HepG2 (cell line): ENCODE measurements around the gene CCBE1. TPM values are rescaled to one million over a fixed set of nuclear protein-coding genes. Genes with fewer than 3 reads are reported as not detected.

Experiments
- ATAC-seq: fragments of 200-7000 bp; cut with Tn5 transposase; 3 replicates; pipeline ENCODE4 v1.9.1; 2020; ENCODE audit warnings: mild to moderate bottlenecking, moderate library complexity
- BruUV-seq: library from RNA; stranded (reverse); fragments of 400-500 nt; replicated peaks from 2 replicates; lab custom pipeline; 2021; lab: Mats Ljungman, UMichigan
- CTCF ChIA-PET: fragments of 300-600 bp; formaldehyde crosslinking; extraction: SDS; loops from one replicate; lab custom pipeline; 2021; ENCODE audit warnings: low total read pairs, inconsistent platforms, low intra/inter-chr PET ratio; lab: Yijun Ruan, JAX
- POLR2A ChIA-PET: fragments of 350-600 bp; sonication (Branson Sonifier 250); formaldehyde crosslinking; loops from one replicate; lab custom pipeline; 2020; ENCODE audit warnings: antibody characterized with exemption, inconsistent platforms; lab: Yijun Ruan, JAX
- DNase-seq: peaks from one replicate; pipeline ENCODE4 v3.0.0-alpha.2; 2015; ENCODE audit warnings: low spot score
- FAIRE-seq: peaks from 3 replicates; lab custom pipeline; 2011; peaks lifted over from hg19 to GRCh38; lab: Jason Lieb, UNC
- H2AFZ ChIP-seq: one replicate; pipeline ENCODE4 v1.6.1; 2011; ENCODE audit warnings: low read length, inconsistent platforms
- H3K27ac ChIP-seq: fragments of 300-600 bp; 3 replicates; pipeline ENCODE4 v1.8.0; 2011; ENCODE audit warnings: mixed run types, mild to moderate bottlenecking, mixed read lengths, low read length, inconsistent platforms; ENCODE audit not compliant: insufficient read depth; ENCODE audit errors: extremely low read length
- H3K27me3 ChIP-seq, 2 experiments: fragments of 200-600 bp in 1 of 2; 2 replicates in 1 of 2; 3 replicates in 1 of 2; pipeline versions ENCODE4 v1.6.0 to v1.8.0; 2011; ENCODE audit warnings: low read length in 2 of 2, mild to moderate bottlenecking in 2 of 2, moderate library complexity in 2 of 2, inconsistent platforms in 1 of 2; ENCODE audit not compliant: insufficient read depth in 2 of 2, control insufficient read depth in 1 of 2
- H3K36me3 ChIP-seq, 2 experiments: fragments of 200-600 bp in 1 of 2; replicated peaks in 1 of 2; 2 replicates in 1 of 2; 3 replicates in 1 of 2; pipeline versions ENCODE4 v1.5.1 to v1.8.0; 2011; ENCODE audit warnings: low read length in 2 of 2, inconsistent platforms in 1 of 2; ENCODE audit not compliant: insufficient read depth in 2 of 2, control insufficient read depth in 1 of 2
- H3K4me1 ChIP-seq: 2 replicates; pipeline ENCODE4 v1.5.1; 2012; ENCODE audit warnings: low read length, inconsistent platforms; ENCODE audit not compliant: insufficient read depth
- H3K4me2 ChIP-seq: 2 replicates; pipeline ENCODE4 v1.6.0; 2011; ENCODE audit warnings: low read depth, low read length, inconsistent platforms
- H3K4me3 ChIP-seq, 3 experiments: fragments of 200-600 bp in 1 of 3; sonication (generic), shearing (Covaris generic) in 1 of 3; replicated peaks in 1 of 3; 2 replicates each; pipeline ENCODE4 v1.5.1; 2011 to 2016; ENCODE audit warnings: low read length in 3 of 3, inconsistent platforms in 2 of 3, low read depth in 2 of 3, mild to moderate bottlenecking in 2 of 3, control low read depth in 1 of 3, mixed read lengths in 1 of 3; ENCODE audit not compliant: insufficient read depth in 1 of 3
- H3K79me2 ChIP-seq: one replicate; pipeline ENCODE4 v1.6.1; 2011; ENCODE audit warnings: low read length, inconsistent platforms; ENCODE audit not compliant: insufficient read depth
- H3K9ac ChIP-seq: 2 replicates; pipeline ENCODE4 v1.6.0; 2011; ENCODE audit warnings: mild to moderate bottlenecking, low read depth, low read length, inconsistent platforms; ENCODE audit not compliant: insufficient read depth
- H3K9me3 ChIP-seq: 2 replicates; pipeline ENCODE4 v1.5.1; 2012; ENCODE audit warnings: mild to moderate bottlenecking, low read length
- H4K20me1 ChIP-seq: 2 replicates; pipeline ENCODE4 v1.6.0; 2011; ENCODE audit warnings: inconsistent platforms, mild to moderate bottlenecking, low read length, moderate library complexity; ENCODE audit not compliant: insufficient read depth
- ARID2 ChIP-seq: sonication (generic); formaldehyde crosslinking; IDR thresholded peaks from 2 replicates; pipeline ENCODE4 v1.8.1; 2022; ENCODE audit warnings: mild to moderate bottlenecking, missing genetic modification reagents, borderline replicate concordance
- EP300 ChIP-seq, 3 experiments: sonication (generic) in 1 of 3; formaldehyde crosslinking in 1 of 3; IDR thresholded peaks; 2 replicates each; pipeline versions ENCODE4 v1.5.1 to v1.6.1; 2011 to 2020; ENCODE audit warnings: low read depth in 2 of 3, low read length in 2 of 3, borderline replicate concordance in 1 of 3, improper control_type of control experiment in 1 of 3, mild to moderate bottlenecking in 1 of 3, missing genetic modification reagents in 1 of 3, moderate library complexity in 1 of 3
- HNRNPH1 ChIP-seq: fragments of 200-400 bp; formaldehyde crosslinking; optimal IDR thresholded peaks from 2 replicates; pipeline ENCODE3; 2017; ENCODE audit warnings: mild to moderate bottlenecking, low read depth, low read length
- NCOA5 ChIP-seq: sonication (generic); formaldehyde crosslinking; IDR thresholded peaks from 2 replicates; pipeline ENCODE4 v1.4.0; 2020; ENCODE audit warnings: missing genetic modification reagents
- U2AF2 ChIP-seq: fragments of 200-400 bp; formaldehyde crosslinking; IDR thresholded peaks from 2 replicates; pipeline ENCODE4 v1.6.1; 2017; ENCODE audit warnings: low read depth, mild to moderate bottlenecking, low read length
- ZNF431 ChIP-seq: sonication (generic); formaldehyde crosslinking; IDR thresholded peaks from 2 replicates; pipeline ENCODE4 v1.9.0; 2022; ENCODE audit warnings: missing genetic modification reagents, low read depth, mild to moderate bottlenecking, borderline replicate concordance
- ZNF652 ChIP-seq: IDR thresholded peaks from 2 replicates; pipeline ENCODE4 v1.6.1; 2016; ENCODE audit warnings: low read depth, borderline replicate concordance
- WGBS: methylation state at CpG from one replicate; pipeline ENCODE4 v1.1.6; 2017; ENCODE audit warnings: low lambda C conversion rate; 5-methylcytosine and 5-hydroxymethylcytosine counted together
- in situ Hi-C: cut with HindIII; loops from 2 replicates; pipeline ENCODE4 v1.10.0; 2017; ENCODE audit warnings: low pct_unique_long_range_greater_than_20kb; ENCODE audit not compliant: extremely low pct_ligation_motif_present
- intact Hi-C: fragments of 100-400 bp; cut with micrococcal nuclease; formaldehyde crosslinking; loops from one replicate; pipeline ENCODE4 v1.10.0; 2022; ENCODE audit not compliant: unreplicated experiment
- polyA plus RNA-seq, 8 experiments: library from polyadenylated mRNA; depleted of rRNA in 3 of 8; stranded (reverse) in 7 of 8; unstranded in 1 of 8; fragments of >200 nt; fragmentation: Illumina TruSeq in 4 of 8; extraction: Trizol in 4 of 8; gene quantifications; 2 replicates each; pipeline versions ENCODE4 v1.2.1 to v1.2.3, GENCODE V29; 2011 to 2016; ENCODE audit warnings: low read depth in 4 of 8, missing spikeins in 1 of 8, mixed read lengths in 1 of 8; ENCODE audit not compliant: insufficient read depth in 1 of 8
- total RNA-seq, 5 experiments: library from RNA; depleted of rRNA; stranded (reverse); fragments of >200 nt; fragmentation: Illumina TruSeq; extraction: Trizol; gene quantifications; 2 replicates each; pipeline ENCODE4 v1.2.3, GENCODE V29; 2016; ENCODE audit warnings: low read depth in 1 of 5
- TF ChIP-seq, protein P1 (sequence below): sonication (generic); formaldehyde crosslinking; IDR thresholded peaks from 2 replicates; pipeline ENCODE4 v1.5.0; 2020; ENCODE audit warnings: missing genetic modification reagents
- TF ChIP-seq, protein P2 (sequence below): IDR thresholded peaks from 2 replicates; pipeline ENCODE4 v1.6.1; 2012; ENCODE audit warnings: low read depth, low read length, improper control_type of control experiment
- TF ChIP-seq, protein P3 (sequence below): sonication (generic); formaldehyde crosslinking; IDR thresholded peaks from 2 replicates; pipeline ENCODE4 v1.8.0; 2022; ENCODE audit warnings: low read depth, missing genetic modification reagents

The CCBE1 gene
- total and polyA plus RNA-seq, 2 of the 13 experiments (the other 11 are each of a cell fraction or from before 2014, with no cell fraction given) = not detected

DNA sequence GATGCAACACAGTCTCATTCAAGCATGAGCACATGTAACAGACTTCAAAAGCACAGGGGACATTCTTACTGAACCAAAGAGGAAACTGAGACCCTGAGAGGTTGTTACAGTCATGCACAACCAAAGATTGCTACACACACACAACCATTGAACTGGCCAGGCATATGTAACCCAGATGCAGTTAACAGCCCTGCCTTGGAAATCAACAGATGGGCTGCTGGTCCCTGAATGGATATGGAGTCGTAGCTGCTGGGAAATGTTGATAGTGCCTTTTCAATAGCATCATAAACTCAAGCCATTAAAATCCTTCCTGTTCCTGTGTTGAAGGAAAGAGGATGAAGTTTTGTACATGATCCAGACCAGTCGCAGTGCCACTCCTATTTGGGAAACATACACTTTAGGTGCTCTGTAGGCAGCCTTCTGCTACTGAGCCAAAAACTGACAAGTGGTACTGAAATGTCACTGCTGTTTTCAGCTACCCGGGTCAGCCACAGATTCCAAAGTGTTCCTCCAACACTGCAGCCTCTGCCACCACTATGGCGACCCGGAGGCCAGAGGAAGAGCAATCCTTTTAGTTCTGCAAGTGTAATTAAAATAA, 143.9 kb downstream of the CCBE1 start:
- ATAC-seq = no peak
- ChIA-PET POLR2A (no interaction called here), CTCF (no interaction called here)
- intact Hi-C loops (no loop called here), in situ Hi-C loops (no loop called here)
- no peak for DNase-seq
- H3K4me1 ChIP-seq = no peaks in the 10 kb centered on the region
- TF ChIP-seq, protein P1, sequence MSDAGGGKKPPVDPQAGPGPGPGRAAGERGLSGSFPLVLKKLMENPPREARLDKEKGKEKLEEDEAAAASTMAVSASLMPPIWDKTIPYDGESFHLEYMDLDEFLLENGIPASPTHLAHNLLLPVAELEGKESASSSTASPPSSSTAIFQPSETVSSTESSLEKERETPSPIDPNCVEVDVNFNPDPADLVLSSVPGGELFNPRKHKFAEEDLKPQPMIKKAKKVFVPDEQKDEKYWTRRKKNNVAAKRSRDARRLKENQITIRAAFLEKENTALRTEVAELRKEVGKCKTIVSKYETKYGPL (CRISPR knock-in tag) = no peak
- no peak for TF ChIP-seq EP300 (IDR thresholded peaks at IDR 0.05; ENCODE audit: low read depth in 2 of 2, low read length in 2 of 2)
- no peak for TF ChIP-seq EP300 (CRISPR knock-in tag; IDR thresholded peaks at IDR 0.05; ENCODE audit: borderline replicate concordance)
- TF ChIP-seq ZNF652 (CRISPR knock-in tag) = no peak
- TF ChIP-seq ARID2 = no peak
- TF ChIP-seq, protein P2, sequence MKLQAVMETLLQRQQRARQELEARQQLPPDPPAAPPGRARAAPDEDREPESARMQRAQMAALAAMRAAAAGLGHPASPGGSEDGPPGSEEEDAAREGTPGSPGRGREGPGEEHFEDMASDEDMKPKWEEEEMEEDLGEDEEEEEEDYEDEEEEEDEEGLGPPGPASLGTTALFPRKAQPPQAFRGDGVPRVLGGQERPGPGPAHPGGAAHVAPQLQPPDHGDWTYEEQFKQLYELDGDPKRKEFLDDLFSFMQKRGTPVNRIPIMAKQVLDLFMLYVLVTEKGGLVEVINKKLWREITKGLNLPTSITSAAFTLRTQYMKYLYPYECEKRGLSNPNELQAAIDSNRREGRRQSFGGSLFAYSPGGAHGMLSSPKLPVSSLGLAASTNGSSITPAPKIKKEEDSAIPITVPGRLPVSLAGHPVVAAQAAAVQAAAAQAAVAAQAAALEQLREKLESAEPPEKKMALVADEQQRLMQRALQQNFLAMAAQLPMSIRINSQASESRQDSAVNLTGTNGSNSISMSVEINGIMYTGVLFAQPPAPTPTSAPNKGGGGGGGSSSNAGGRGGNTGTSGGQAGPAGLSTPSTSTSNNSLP = no peak
- no peak for TF ChIP-seq HNRNPH1
- no peak for TF ChIP-seq U2AF2
- no peak for TF ChIP-seq NCOA5 (CRISPR knock-in tag)
- TF ChIP-seq, protein P3, sequence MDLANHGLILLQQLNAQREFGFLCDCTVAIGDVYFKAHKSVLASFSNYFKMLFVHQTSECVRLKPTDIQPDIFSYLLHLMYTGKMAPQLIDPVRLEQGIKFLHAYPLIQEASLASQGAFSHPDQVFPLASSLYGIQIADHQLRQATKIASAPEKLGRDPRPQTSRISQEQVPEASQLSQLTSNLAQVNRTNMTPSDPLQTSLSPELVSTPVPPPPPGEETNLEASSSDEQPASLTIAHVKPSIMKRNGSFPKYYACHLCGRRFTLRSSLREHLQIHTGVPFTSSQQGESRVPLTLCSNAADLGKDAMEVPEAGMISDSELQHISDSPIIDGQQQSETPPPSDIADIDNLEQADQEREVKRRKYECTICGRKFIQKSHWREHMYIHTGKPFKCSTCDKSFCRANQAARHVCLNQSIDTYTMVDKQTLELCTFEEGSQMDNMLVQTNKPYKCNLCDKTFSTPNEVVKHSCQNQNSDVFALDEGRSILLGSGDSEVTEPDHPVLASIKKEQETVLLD (CRISPR knock-in tag) = no peak
- no peak for TF ChIP-seq ZNF431
- H3K27me3 ChIP-seq = peaks cover 0 to 1% of the 10 kb centered on the region in 2 experiments; a peak in 1 of 5 replicates
- no peaks in the 10 kb centered on the region for H3K36me3 ChIP-seq
- FAIRE-seq = no peak
- no TSS peak for BruUV-seq
- 10% methylated on average over 2 of the region's 5 CpGs for WGBS
- no peaks in the 10 kb centered on the region for H3K9me3 ChIP-seq
- no peaks in the 10 kb centered on the region for H3K79me2 ChIP-seq
- no peak overlapping the region for H3K4me2 ChIP-seq
- no peak overlapping the region for H3K27ac ChIP-seq
- no peak overlapping the region for H3K9ac ChIP-seq
- no peak overlapping the region for H3K4me3 ChIP-seq
- no peaks in the 10 kb centered on the region for H4K20me1 ChIP-seq
- no peak overlapping the region for H2AFZ ChIP-seq
